ENCODE measurements around the gene RFX4.

The RFX4 gene

GRCh38 chr12:106692896-106693820 is 110.4 kb downstream of the RFX4 start:
- no peak for TF ChIP-seq CTCF (IDR thresholded peaks at IDR 0.05; ENCODE audit: borderline replicate concordance, control extremely low read depth, extremely low read depth, insufficient read depth, missing control alignments)
- DNase-seq (ENCODE audit: low spot score) = no peak
- in situ Hi-C loops (cut with MboI; ENCODE audit: low sequenced_read_pairs, unreplicated experiment) = no loop called here

- TF ChIP-seq CTCF (IDR thresholded peaks at IDR 0.05; ENCODE audit: borderline replicate concordance, control extremely low read depth, extremely low read depth, insufficient read depth, missing control alignments) = no peak
- in situ Hi-C loops (cut with MboI; ENCODE audit: low sequenced_read_pairs, unreplicated experiment) = no loop called here
- DNase-seq (ENCODE audit: low spot score) = no peak
Measured at GRCh38 chr12:106696071-106696470, 113.3 kb downstream of the RFX4 start.

GRCh38 chr12:106696681-106697417 is 114.0 kb downstream of the RFX4 start:
- no peak for DNase-seq (ENCODE audit: low spot score)
- TF ChIP-seq CTCF (IDR thresholded peaks at IDR 0.05; ENCODE audit: borderline replicate concordance, control extremely low read depth, extremely low read depth, insufficient read depth, missing control alignments) = no peak
- in situ Hi-C loops (cut with MboI; ENCODE audit: low sequenced_read_pairs, unreplicated experiment) = no loop called here

- no peak for DNase-seq (ENCODE audit: low spot score)
- in situ Hi-C loops (cut with MboI; ENCODE audit: low sequenced_read_pairs, unreplicated experiment) = no loop called here
- TF ChIP-seq CTCF (IDR thresholded peaks at IDR 0.05; ENCODE audit: borderline replicate concordance, control extremely low read depth, extremely low read depth, insufficient read depth, missing control alignments) = no peak
Measured at GRCh38 chr12:106704081-106704480, 121.3 kb downstream of the RFX4 start.

GRCh38 chr12:106705971-106706370 is 123.2 kb downstream of the RFX4 start:
- no peak for TF ChIP-seq CTCF (IDR thresholded peaks at IDR 0.05; ENCODE audit: borderline replicate concordance, control extremely low read depth, extremely low read depth, insufficient read depth, missing control alignments)
- in situ Hi-C loops (cut with MboI; ENCODE audit: low sequenced_read_pairs, unreplicated experiment) = no loop called here

GRCh38 chr12:106709068-106709511 is 126.3 kb downstream of the RFX4 start:
- no peak for DNase-seq (ENCODE audit: low spot score)
- in situ Hi-C loops (cut with MboI; ENCODE audit: low sequenced_read_pairs, unreplicated experiment) = no loop called here
- no peak for TF ChIP-seq CTCF (IDR thresholded peaks at IDR 0.05; ENCODE audit: borderline replicate concordance, control extremely low read depth, extremely low read depth, insufficient read depth, missing control alignments)

More at GRCh38 chr12:106705971-106706370, 123.2 kb downstream of the RFX4 start:
- no peak for DNase-seq (ENCODE audit: low spot score)
